SW 1271 (cell line): Measurements from ENCODE around the gene FAM210A.
"Not testable (repeated sequence)": the region's sequence is repeated elsewhere in the genome, so short reads cannot be mapped to it uniquely, and the experiment has no call there.

ENCODE experiments used
- DNase-seq, 2 experiments: peaks; one replicate each; lab custom pipeline; 2025; lab: John Stamatoyannopoulos, UW

FAM210A gene

GRCh38 chr18:13703899-13704298 is 22.5 kb downstream of the FAM210A start:
- DNase-seq: peak in 1 of 2 experiments; percentile 2

- no peak for DNase-seq
Observed at GRCh38 chr18:13700153-13700552, 26.2 kb downstream of the FAM210A start.

- DNase-seq: no peak
Observed at GRCh38 chr18:13696961-13697360, 29.4 kb downstream of the FAM210A start.

- DNase-seq: not testable (repeated sequence)
Observed at GRCh38 chr18:13695337-13695736, 31.0 kb downstream of the FAM210A start.

- not testable (repeated sequence) for DNase-seq
Observed at GRCh38 chr18:13690060-13690459, 36.3 kb downstream of the FAM210A start.

GRCh38 chr18:13688191-13689136 is 37.9 kb downstream of the FAM210A start:
- DNase-seq: no peak

GRCh38 chr18:13684546-13684945 is 41.8 kb downstream of the FAM210A start:
- no peak for DNase-seq

- DNase-seq: no peak
Observed at GRCh38 chr18:13681701-13682100, 44.7 kb downstream of the FAM210A start.

- peak in 1 of 2 experiments; percentile 11 for DNase-seq
Observed at GRCh38 chr18:13680612-13681011, 45.7 kb downstream of the FAM210A start.

GRCh38 chr18:13677350-13677749 is 49.0 kb downstream of the FAM210A start:
- not testable (repeated sequence) for DNase-seq

- DNase-seq: no peak
Observed at GRCh38 chr18:13676471-13676870, 49.9 kb downstream of the FAM210A start.

GRCh38 chr18:13672657-13673056 is 53.7 kb downstream of the FAM210A start:
- DNase-seq: no peak

- DNase-seq: no peak
Observed at GRCh38 chr18:13661779-13662256, 64.5 kb downstream of the FAM210A start.

GRCh38 chr18:13661051-13661778 is 65.1 kb downstream of the FAM210A start:
- DNase-seq: no peak

- DNase-seq: no peak
Observed at GRCh38 chr18:13660510-13660909, 65.8 kb downstream of the FAM210A start.

- no peak for DNase-seq
Observed at GRCh38 chr18:13658436-13659204, 67.7 kb downstream of the FAM210A start.

- DNase-seq: no peak
Observed at GRCh38 chr18:13657974-13658373, 68.4 kb downstream of the FAM210A start.

- no peak for DNase-seq
Observed at GRCh38 chr18:13653746-13654433, 72.5 kb downstream of the FAM210A start.

- no peak for DNase-seq
Observed at GRCh38 chr18:13649397-13650390, 76.7 kb downstream of the FAM210A start.

GRCh38 chr18:13647761-13648160 is 78.6 kb downstream of the FAM210A start:
- no peak for DNase-seq
